Measurements from ENCODE around the gene KDM4C. TPM values are rescaled to one million over a fixed set of nuclear protein-coding genes. Genes with fewer than 3 reads are reported as not detected.

The KDM4C gene
- total RNA-seq, 5 donors from 2014 or later (not counting 1 experiment from before 2014, with no cell fraction given): 66.4 to 107 (median 76.0) TPM

- peaks cover 29 to 48% (median 47%) of the 10 kb centered on the region in 3 donors for H3K4me1 Mint-ChIP-seq
- H3K9me3 ChIP-seq: no peaks in the 10 kb centered on the region
- no peak overlapping the region for H3K4me3 Mint-ChIP-seq
- H3K27me3 ChIP-seq (replicated peaks in 1 of 2; ENCODE audit: control insufficient read depth in 2 of 2, extremely low read depth in 1 of 2, insufficient read depth in 2 of 2, low read length in 1 of 2): no peaks in the 10 kb centered on the region
- H3K4me3 ChIP-seq (ENCODE audit: control insufficient read depth in 1 of 2, extremely low read depth in 1 of 2, low read length in 1 of 2): no peak overlapping the region
- 92% methylated on average over 2 of the region's 4 CpGs for WGBS (ENCODE audit: insufficient coverage)
- H3K27me3 Mint-ChIP-seq: no peaks in the 10 kb centered on the region
- ChIA-PET CTCF (interaction anchor here in 1 of 2 donors (0.6 kb wide), 1 partner anchor 250 kb away, joined by 3 read pairs; no protein-coding TSS in a partner anchor), POLR2A (no interaction called here)
- peaks cover 54% of the 10 kb centered on the region for H3K36me3 Mint-ChIP-seq
- H3K36me3 ChIP-seq (ENCODE audit: control insufficient read depth in 2 of 2, extremely low read depth in 1 of 2, insufficient read depth in 1 of 2, low read length in 1 of 2): peaks cover 3 to 10% of the 10 kb centered on the region in 2 donors
- no peak overlapping the region for H3K27ac ChIP-seq (ENCODE audit: low read length)
- H3K4me1 ChIP-seq (ENCODE audit: control insufficient read depth in 1 of 2, extremely low read depth in 1 of 2, insufficient read depth in 2 of 2, low read length in 2 of 2): peaks cover 8 to 19% of the 10 kb centered on the region in 2 experiments
- ATAC-seq (replicated peaks in 1 of 4): no peak
- DNase-seq: no peak
- no peak overlapping the region for H3K27ac Mint-ChIP-seq
- H3K9me3 Mint-ChIP-seq: no peaks in the 10 kb centered on the region
Measured at GRCh38 chr9:7154650-7155049, 396.9 kb downstream of the KDM4C start.

GRCh38 chr9:7161469-7161868 is 403.7 kb downstream of the KDM4C start:
- no peaks in the 10 kb centered on the region for H3K27me3 ChIP-seq (replicated peaks in 1 of 2; ENCODE audit: control insufficient read depth in 2 of 2, extremely low read depth in 1 of 2, insufficient read depth in 2 of 2, low read length in 1 of 2)
- Mint-ChIP-seq H3K27ac (no peak overlapping the region), H3K9me3 (no peaks in the 10 kb centered on the region), H3K36me3 (peaks cover 53% of the 10 kb centered on the region), H3K4me1 (peaks cover 14 to 26% (median 22%) of the 10 kb centered on the region in 3 donors), H3K27me3 (no peaks in the 10 kb centered on the region), H3K4me3 (no peak overlapping the region)
- no peaks in the 10 kb centered on the region for H3K4me1 ChIP-seq (ENCODE audit: control insufficient read depth in 1 of 2, extremely low read depth in 1 of 2, insufficient read depth in 2 of 2, low read length in 2 of 2)
- no peak overlapping the region for H3K27ac ChIP-seq (ENCODE audit: low read length)
- CTCF ChIA-PET: interaction anchor here in 1 of 2 donors (0.6 to 1.1 kb wide), 2 partner anchors 26 to 227 kb away, joined by 3 to 8 read pairs; no protein-coding TSS in a partner anchor
- ATAC-seq (replicated peaks in 1 of 4) (no peak), DNase-seq (no peak)
- no peak overlapping the region for H3K4me3 ChIP-seq (ENCODE audit: control insufficient read depth in 1 of 2, extremely low read depth in 1 of 2, low read length in 1 of 2)
- no CpG with 5 or more reads among the region's 2 CpGs for WGBS (ENCODE audit: insufficient coverage)
- POLR2A ChIA-PET: no interaction called here
- peaks cover 0 to 20% of the 10 kb centered on the region in 2 donors for H3K36me3 ChIP-seq (ENCODE audit: control insufficient read depth in 2 of 2, extremely low read depth in 1 of 2, insufficient read depth in 1 of 2, low read length in 1 of 2)
- no peaks in the 10 kb centered on the region for H3K9me3 ChIP-seq

GRCh38 chr9:7163932-7164331 is 406.2 kb downstream of the KDM4C start:
- H3K27ac Mint-ChIP-seq: no peak overlapping the region
- no peak for DNase-seq
- POLR2A ChIA-PET: no interaction called here

GRCh38 chr9:7164440-7165330 is 406.9 kb downstream of the KDM4C start:
- no peak overlapping the region for H3K4me3 Mint-ChIP-seq
- Histone ChIP-seq H3K27me3 (replicated peaks in 1 of 2; ENCODE audit: control insufficient read depth in 2 of 2, extremely low read depth in 1 of 2, insufficient read depth in 2 of 2, low read length in 1 of 2) (no peaks in the 10 kb centered on the region), H3K4me1 (ENCODE audit: control insufficient read depth in 1 of 2, extremely low read depth in 1 of 2, insufficient read depth in 2 of 2, low read length in 2 of 2) (no peaks in the 10 kb centered on the region), H3K4me3 (ENCODE audit: control insufficient read depth in 1 of 2, extremely low read depth in 1 of 2, low read length in 1 of 2) (no peak overlapping the region), H3K27ac (ENCODE audit: low read length) (no peak overlapping the region), H3K9me3 (no peaks in the 10 kb centered on the region), H3K36me3 (ENCODE audit: control insufficient read depth in 2 of 2, extremely low read depth in 1 of 2, insufficient read depth in 1 of 2, low read length in 1 of 2) (peaks cover 0 to 36% of the 10 kb centered on the region in 2 donors)
- H3K4me1 Mint-ChIP-seq: peaks cover 0 to 5% (median 2%) of the 10 kb centered on the region in 3 donors
- WGBS (ENCODE audit: insufficient coverage): 87% methylated on average over 9 of the region's 13 CpGs
- DNase-seq (no peak), ATAC-seq (replicated peaks in 1 of 4) (no peak)
- ChIA-PET POLR2A (no interaction called here), CTCF (no interaction called here)
- H3K27me3 Mint-ChIP-seq: no peaks in the 10 kb centered on the region
- peaks cover 49% of the 10 kb centered on the region for H3K36me3 Mint-ChIP-seq
- no peaks in the 10 kb centered on the region for H3K9me3 Mint-ChIP-seq
- H3K27ac Mint-ChIP-seq: no peak overlapping the region

More at GRCh38 chr9:7163932-7164331, 406.2 kb downstream of the KDM4C start:
- Histone ChIP-seq H3K4me3 (ENCODE audit: control insufficient read depth in 1 of 2, extremely low read depth in 1 of 2, low read length in 1 of 2) (no peak overlapping the region), H3K27me3 (replicated peaks in 1 of 2; ENCODE audit: control insufficient read depth in 2 of 2, extremely low read depth in 1 of 2, insufficient read depth in 2 of 2, low read length in 1 of 2) (no peaks in the 10 kb centered on the region), H3K4me1 (ENCODE audit: control insufficient read depth in 1 of 2, extremely low read depth in 1 of 2, insufficient read depth in 2 of 2, low read length in 2 of 2) (no peaks in the 10 kb centered on the region), H3K27ac (ENCODE audit: low read length) (no peak overlapping the region), H3K36me3 (ENCODE audit: control insufficient read depth in 2 of 2, extremely low read depth in 1 of 2, insufficient read depth in 1 of 2, low read length in 1 of 2) (peaks cover 0 to 31% of the 10 kb centered on the region in 2 donors), H3K9me3 (no peaks in the 10 kb centered on the region)
- H3K36me3 Mint-ChIP-seq: peaks cover 47% of the 10 kb centered on the region
- CTCF ChIA-PET: interaction anchor here in 1 of 2 donors (0.8 kb wide), 1 partner anchor 72 kb away, joined by 5 read pairs; no protein-coding TSS in a partner anchor
- no peak overlapping the region for H3K4me3 Mint-ChIP-seq
- H3K27me3 Mint-ChIP-seq: no peaks in the 10 kb centered on the region
- H3K9me3 Mint-ChIP-seq: no peaks in the 10 kb centered on the region
- no peak for ATAC-seq (replicated peaks in 1 of 4)
- H3K4me1 Mint-ChIP-seq: peaks cover 0 to 9% (median 6%) of the 10 kb centered on the region in 3 donors
- WGBS (ENCODE audit: insufficient coverage): no CpG with 5 or more reads among the region's 1 CpG

- Mint-ChIP-seq H3K4me3 (no peak overlapping the region), H3K27ac (no peak overlapping the region), H3K36me3 (peaks cover 48% of the 10 kb centered on the region), H3K9me3 (no peaks in the 10 kb centered on the region), H3K4me1 (peaks cover 0 to 5% (median under 1%) of the 10 kb centered on the region in 3 donors), H3K27me3 (no peaks in the 10 kb centered on the region)
- 89% methylated on average over 1 of the region's 7 CpGs for WGBS (ENCODE audit: insufficient coverage)
- ATAC-seq (replicated peaks in 1 of 4) (no peak), DNase-seq (no peak)
- POLR2A ChIA-PET: no interaction called here
- no peaks in the 10 kb centered on the region for H3K4me1 ChIP-seq (ENCODE audit: control insufficient read depth in 1 of 2, extremely low read depth in 1 of 2, insufficient read depth in 2 of 2, low read length in 2 of 2)
- no peaks in the 10 kb centered on the region for H3K9me3 ChIP-seq
- CTCF ChIA-PET: interaction anchor here in 1 of 2 donors (0.6 kb wide), 1 partner anchor 484 kb away, joined by 3 read pairs; no protein-coding TSS in a partner anchor
- no peak overlapping the region for H3K4me3 ChIP-seq (ENCODE audit: control insufficient read depth in 1 of 2, extremely low read depth in 1 of 2, low read length in 1 of 2)
- H3K27me3 ChIP-seq (replicated peaks in 1 of 2; ENCODE audit: control insufficient read depth in 2 of 2, extremely low read depth in 1 of 2, insufficient read depth in 2 of 2, low read length in 1 of 2): no peaks in the 10 kb centered on the region
- H3K36me3 ChIP-seq (ENCODE audit: control insufficient read depth in 2 of 2, extremely low read depth in 1 of 2, insufficient read depth in 1 of 2, low read length in 1 of 2): peaks cover 0 to 42% of the 10 kb centered on the region in 2 donors
- no peak overlapping the region for H3K27ac ChIP-seq (ENCODE audit: low read length)
Measured at GRCh38 chr9:7165331-7165975, 407.7 kb downstream of the KDM4C start.

- DNase-seq: no peak
- Mint-ChIP-seq H3K4me1 (peaks cover 0 to 5% (median 0%) of the 10 kb centered on the region in 3 donors), H3K4me3 (no peak overlapping the region), H3K36me3 (peaks cover 53% of the 10 kb centered on the region), H3K9me3 (no peaks in the 10 kb centered on the region), H3K27ac (no peak overlapping the region), H3K27me3 (no peaks in the 10 kb centered on the region)
- H3K4me1 ChIP-seq (ENCODE audit: control insufficient read depth in 1 of 2, extremely low read depth in 1 of 2, insufficient read depth in 2 of 2, low read length in 2 of 2): no peaks in the 10 kb centered on the region
- POLR2A ChIA-PET: no interaction called here
- CTCF ChIA-PET: interaction anchor here in 1 of 2 donors (0.6 kb wide), 1 partner anchor 485 kb away, joined by 3 read pairs; no protein-coding TSS in a partner anchor
- WGBS (ENCODE audit: insufficient coverage): 100% methylated on average over 1 of the region's 1 CpG
- H3K4me3 ChIP-seq (ENCODE audit: control insufficient read depth in 1 of 2, extremely low read depth in 1 of 2, low read length in 1 of 2): no peak overlapping the region
- no peaks in the 10 kb centered on the region for H3K9me3 ChIP-seq
- H3K27ac ChIP-seq (ENCODE audit: low read length): no peak overlapping the region
- no peak for ATAC-seq (replicated peaks in 1 of 4)
- peaks cover 0 to 46% of the 10 kb centered on the region in 2 donors for H3K36me3 ChIP-seq (ENCODE audit: control insufficient read depth in 2 of 2, extremely low read depth in 1 of 2, insufficient read depth in 1 of 2, low read length in 1 of 2)
- H3K27me3 ChIP-seq (replicated peaks in 1 of 2; ENCODE audit: control insufficient read depth in 2 of 2, extremely low read depth in 1 of 2, insufficient read depth in 2 of 2, low read length in 1 of 2): no peaks in the 10 kb centered on the region
Measured at GRCh38 chr9:7166074-7166473, 408.3 kb downstream of the KDM4C start.

Measured in T-cell (primary cell).